Measurements from ENCODE around the gene EXOC3L4.

The EXOC3L4 gene

GRCh38 chr14:103132381-103133209 lies 38.1 kb downstream of the EXOC3L4 start:
- Histone ChIP-seq H3K27ac (ENCODE audit: low read depth, low read length) (no peak overlapping the region), H3K4me1 (ENCODE audit: insufficient read depth, low read length) (peaks cover 10% of the 10 kb centered on the region; the same call in 1 of the 2 replicates), H3K27me3 (ENCODE audit: insufficient read depth, low read length) (peaks cover 3% of the 10 kb centered on the region; the same call in 1 of the 2 replicates), H3K36me3 (ENCODE audit: insufficient read depth, low read length) (peaks cover 17% of the 10 kb centered on the region), H3K4me3 (ENCODE audit: low read length) (no peak overlapping the region), H3K9ac (ENCODE audit: low read depth, low read length) (no peak overlapping the region), H3K9me3 (ENCODE audit: insufficient read depth, low read depth, low read length) (no peaks in the 10 kb centered on the region)
- WGBS = 90% methylated on average over 39 of the region's 39 CpGs

GRCh38 chr14:103133210-103134140 lies 39.0 kb downstream of the EXOC3L4 start:
- peaks cover 17% of the 10 kb centered on the region for H3K36me3 ChIP-seq (ENCODE audit: insufficient read depth, low read length)
- peaks cover 3% of the 10 kb centered on the region; the same call in 1 of the 2 replicates for H3K27me3 ChIP-seq (ENCODE audit: insufficient read depth, low read length)
- 94% methylated on average over 25 of the region's 25 CpGs for WGBS
- no peak overlapping the region for H3K4me3 ChIP-seq (ENCODE audit: low read length)
- no peaks in the 10 kb centered on the region for H3K9me3 ChIP-seq (ENCODE audit: insufficient read depth, low read depth, low read length)
- no peak overlapping the region for H3K27ac ChIP-seq (ENCODE audit: low read depth, low read length)
- H3K4me1 ChIP-seq (ENCODE audit: insufficient read depth, low read length) = peaks cover 11% of the 10 kb centered on the region; the same call in 1 of the 2 replicates
- H3K9ac ChIP-seq (ENCODE audit: low read depth, low read length) = no peak overlapping the region

- H3K27ac ChIP-seq (ENCODE audit: low read depth, low read length) = no peak overlapping the region
- peaks cover 17% of the 10 kb centered on the region for H3K36me3 ChIP-seq (ENCODE audit: insufficient read depth, low read length)
- peaks cover 13% of the 10 kb centered on the region for H3K27me3 ChIP-seq (ENCODE audit: insufficient read depth, low read length)
- no peak overlapping the region for H3K4me3 ChIP-seq (ENCODE audit: low read length)
- H3K9ac ChIP-seq (ENCODE audit: low read depth, low read length) = no peak overlapping the region
- peaks cover 11% of the 10 kb centered on the region; the same call in 1 of the 2 replicates for H3K4me1 ChIP-seq (ENCODE audit: insufficient read depth, low read length)
- no peaks in the 10 kb centered on the region for H3K9me3 ChIP-seq (ENCODE audit: insufficient read depth, low read depth, low read length)
- WGBS = 43% methylated on average over 2 of the region's 2 CpGs
Measured at GRCh38 chr14:103134405-103134804, 39.9 kb downstream of the EXOC3L4 start.

GRCh38 chr14:103134919-103135318 lies 40.4 kb downstream of the EXOC3L4 start:
- Histone ChIP-seq H3K36me3 (ENCODE audit: insufficient read depth, low read length) (peaks cover 17% of the 10 kb centered on the region), H3K4me1 (ENCODE audit: insufficient read depth, low read length) (peaks cover 11% of the 10 kb centered on the region; the same call in 1 of the 2 replicates), H3K9me3 (ENCODE audit: insufficient read depth, low read depth, low read length) (no peaks in the 10 kb centered on the region), H3K27me3 (ENCODE audit: insufficient read depth, low read length) (peaks cover 17% of the 10 kb centered on the region), H3K27ac (ENCODE audit: low read depth, low read length) (no peak overlapping the region), H3K9ac (ENCODE audit: low read depth, low read length) (no peak overlapping the region), H3K4me3 (ENCODE audit: low read length) (no peak overlapping the region)
- 91% methylated on average over 14 of the region's 14 CpGs for WGBS

- peaks cover 11% of the 10 kb centered on the region; the same call in 1 of the 2 replicates for H3K4me1 ChIP-seq (ENCODE audit: insufficient read depth, low read length)
- 92% methylated on average over 26 of the region's 26 CpGs for WGBS
- peaks cover 17% of the 10 kb centered on the region for H3K36me3 ChIP-seq (ENCODE audit: insufficient read depth, low read length)
- H3K9ac ChIP-seq (ENCODE audit: low read depth, low read length) = no peak overlapping the region
- no peaks in the 10 kb centered on the region for H3K9me3 ChIP-seq (ENCODE audit: insufficient read depth, low read depth, low read length)
- H3K4me3 ChIP-seq (ENCODE audit: low read length) = no peak overlapping the region
- H3K27me3 ChIP-seq (ENCODE audit: insufficient read depth, low read length) = peaks cover 24% of the 10 kb centered on the region
- no peak overlapping the region for H3K27ac ChIP-seq (ENCODE audit: low read depth, low read length)
Measured at GRCh38 chr14:103135333-103136260, 41.1 kb downstream of the EXOC3L4 start.

GRCh38 chr14:103136388-103137271 lies 42.1 kb downstream of the EXOC3L4 start:
- 0 out of 2 replicates have a peak overlapping the region, but pooled peaks have one; percentile 19 for H3K9ac ChIP-seq (ENCODE audit: low read depth, low read length)
- peaks cover 11% of the 10 kb centered on the region; the same call in 1 of the 2 replicates for H3K4me1 ChIP-seq (ENCODE audit: insufficient read depth, low read length)
- H3K9me3 ChIP-seq (ENCODE audit: insufficient read depth, low read depth, low read length) = no peaks in the 10 kb centered on the region
- H3K4me3 ChIP-seq (ENCODE audit: low read length) = no peak overlapping the region
- H3K27me3 ChIP-seq (ENCODE audit: insufficient read depth, low read length) = peaks cover 25% of the 10 kb centered on the region
- peaks cover 17% of the 10 kb centered on the region for H3K36me3 ChIP-seq (ENCODE audit: insufficient read depth, low read length)
- 70% methylated on average over 20 of the region's 20 CpGs for WGBS
- peak overlapping the region; percentile 42 for H3K27ac ChIP-seq (ENCODE audit: low read depth, low read length)

- Histone ChIP-seq H3K4me3 (ENCODE audit: low read length) (no peak overlapping the region), H3K27ac (ENCODE audit: low read depth, low read length) (no peak overlapping the region), H3K4me1 (ENCODE audit: insufficient read depth, low read length) (peaks cover 11% of the 10 kb centered on the region; the same call in 1 of the 2 replicates), H3K27me3 (ENCODE audit: insufficient read depth, low read length) (peaks cover 25% of the 10 kb centered on the region), H3K36me3 (ENCODE audit: insufficient read depth, low read length) (peaks cover 14% of the 10 kb centered on the region), H3K9me3 (ENCODE audit: insufficient read depth, low read depth, low read length) (no peaks in the 10 kb centered on the region), H3K9ac (ENCODE audit: low read depth, low read length) (no peak overlapping the region)
- WGBS = 76% methylated on average over 22 of the region's 22 CpGs
Measured at GRCh38 chr14:103137689-103138300, 43.3 kb downstream of the EXOC3L4 start.

GRCh38 chr14:103138301-103139131 lies 44.0 kb downstream of the EXOC3L4 start:
- no peak overlapping the region for H3K27ac ChIP-seq (ENCODE audit: low read depth, low read length)
- H3K4me1 ChIP-seq (ENCODE audit: insufficient read depth, low read length) = peaks cover 11% of the 10 kb centered on the region; the same call in 1 of the 2 replicates
- H3K9me3 ChIP-seq (ENCODE audit: insufficient read depth, low read depth, low read length) = no peaks in the 10 kb centered on the region
- H3K36me3 ChIP-seq (ENCODE audit: insufficient read depth, low read length) = peaks cover 7% of the 10 kb centered on the region
- H3K9ac ChIP-seq (ENCODE audit: low read depth, low read length) = peak overlapping the region; percentile 50
- peak overlapping the region; percentile 51 for H3K4me3 ChIP-seq (ENCODE audit: low read length)
- 26% methylated on average over 66 of the region's 66 CpGs for WGBS
- peaks cover 25% of the 10 kb centered on the region for H3K27me3 ChIP-seq (ENCODE audit: insufficient read depth, low read length)

Measured in HUES64 (cell line).